ENCODE measurements around the gene WIZ. TPM values are rescaled to one million over a fixed set of nuclear protein-coding genes. Genes with fewer than 3 reads are reported as not detected.

WIZ gene
- total RNA-seq, 1 experiment from 2014 or later = 27.3 TPM

- Histone ChIP-seq H3K27ac (no peak overlapping the region), H3F3A (ENCODE audit: insufficient read depth, low read depth) (peaks cover 23% of the 10 kb centered on the region; the same call in 1 of the 2 replicates), H3K79me2 (ENCODE audit: low read depth) (peaks cover 14% of the 10 kb centered on the region), H3K9me3 (ENCODE audit: insufficient read depth, low read depth) (no peaks in the 10 kb centered on the region), H3K27me3 (ENCODE audit: insufficient read depth, low read depth) (no peaks in the 10 kb centered on the region), H3K36me3 (ENCODE audit: low read depth) (peaks cover 17% of the 10 kb centered on the region; the same call in 1 of the 2 replicates), H3K4me1 (replicated peaks; ENCODE audit: insufficient read depth) (peaks cover under 1% of the 10 kb centered on the region; the same call in 1 of the 2 replicates), H3K4me2 (no peak overlapping the region), H3K4me3 (no peak overlapping the region), H2AFZ (no peak overlapping the region), H3K9me2 (ENCODE audit: insufficient read depth) (no peaks in the 10 kb centered on the region), H4K20me1 (ENCODE audit: insufficient read depth) (peaks cover 10% of the 10 kb centered on the region)
- TF ChIP-seq EZH2 (IDR thresholded peaks at IDR 0.05; ENCODE audit: low read depth) = no peak
- TF ChIP-seq, protein P1, sequence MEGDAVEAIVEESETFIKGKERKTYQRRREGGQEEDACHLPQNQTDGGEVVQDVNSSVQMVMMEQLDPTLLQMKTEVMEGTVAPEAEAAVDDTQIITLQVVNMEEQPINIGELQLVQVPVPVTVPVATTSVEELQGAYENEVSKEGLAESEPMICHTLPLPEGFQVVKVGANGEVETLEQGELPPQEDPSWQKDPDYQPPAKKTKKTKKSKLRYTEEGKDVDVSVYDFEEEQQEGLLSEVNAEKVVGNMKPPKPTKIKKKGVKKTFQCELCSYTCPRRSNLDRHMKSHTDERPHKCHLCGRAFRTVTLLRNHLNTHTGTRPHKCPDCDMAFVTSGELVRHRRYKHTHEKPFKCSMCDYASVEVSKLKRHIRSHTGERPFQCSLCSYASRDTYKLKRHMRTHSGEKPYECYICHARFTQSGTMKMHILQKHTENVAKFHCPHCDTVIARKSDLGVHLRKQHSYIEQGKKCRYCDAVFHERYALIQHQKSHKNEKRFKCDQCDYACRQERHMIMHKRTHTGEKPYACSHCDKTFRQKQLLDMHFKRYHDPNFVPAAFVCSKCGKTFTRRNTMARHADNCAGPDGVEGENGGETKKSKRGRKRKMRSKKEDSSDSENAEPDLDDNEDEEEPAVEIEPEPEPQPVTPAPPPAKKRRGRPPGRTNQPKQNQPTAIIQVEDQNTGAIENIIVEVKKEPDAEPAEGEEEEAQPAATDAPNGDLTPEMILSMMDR (conservative IDR thresholded peaks at IDR 0.05) = no peak
- intact Hi-C loops (cut with micrococcal nuclease; ENCODE audit: unreplicated experiment) = no loop called here
- POLR2A ChIA-PET (ENCODE audit: unreplicated experiment) = interaction anchor here (0.6 kb wide), 1 partner anchor 28 kb away, joined by 3 read pairs; no protein-coding TSS in a partner anchor
- no peak for DNase-seq
- CTCF ChIA-PET = no interaction called here
- no TSS peak for BruUV-seq (replicated peaks)
These were observed 25.0 kb downstream of the WIZ start for GRCh38 chr19:15424692-15425272.

DNA sequence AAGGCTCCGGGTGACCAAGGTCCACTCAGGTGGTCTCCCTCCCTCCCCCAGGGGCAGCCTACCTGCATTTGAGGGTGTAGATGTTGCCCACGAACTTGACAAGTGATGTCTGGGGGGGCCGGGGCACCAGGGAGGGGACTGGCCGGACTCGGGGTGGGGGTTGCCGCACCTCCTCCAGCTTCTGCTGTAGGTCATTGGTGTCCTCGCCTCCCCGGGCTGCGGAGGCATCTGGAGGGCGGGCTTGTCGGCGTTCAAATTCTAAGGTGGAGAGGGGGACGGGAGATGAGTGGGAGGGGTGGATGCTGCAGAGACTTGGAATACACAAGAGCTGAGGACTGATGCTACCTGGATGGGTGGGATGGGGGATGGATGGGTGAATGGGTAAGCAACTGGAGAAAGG is 25.6 kb downstream of the WIZ start:
- Histone ChIP-seq H3K27me3 (ENCODE audit: insufficient read depth, low read depth) (no peaks in the 10 kb centered on the region), H3K9me3 (ENCODE audit: insufficient read depth, low read depth) (no peaks in the 10 kb centered on the region), H4K20me1 (ENCODE audit: insufficient read depth) (peaks cover 10% of the 10 kb centered on the region), H2AFZ (no peak overlapping the region), H3K36me3 (ENCODE audit: low read depth) (peaks cover 17% of the 10 kb centered on the region; the same call in 1 of the 2 replicates), H3K79me2 (ENCODE audit: low read depth) (peaks cover 9% of the 10 kb centered on the region), H3K4me3 (no peak overlapping the region), H3K4me2 (no peak overlapping the region), H3K27ac (no peak overlapping the region), H3K9me2 (ENCODE audit: insufficient read depth) (no peaks in the 10 kb centered on the region), H3F3A (ENCODE audit: insufficient read depth, low read depth) (peaks cover 27% of the 10 kb centered on the region; the same call in 1 of the 2 replicates), H3K4me1 (replicated peaks; ENCODE audit: insufficient read depth) (peaks cover 6% of the 10 kb centered on the region; the same call in 1 of the 2 replicates)
- no TSS peak for BruUV-seq (replicated peaks)
- no peak for TF ChIP-seq EZH2 (IDR thresholded peaks at IDR 0.05; ENCODE audit: low read depth)
- TF ChIP-seq, protein P1 (conservative IDR thresholded peaks at IDR 0.05) = no peak
- ChIA-PET POLR2A (ENCODE audit: unreplicated experiment) (interaction anchor here (0.6 kb wide), 1 partner anchor 28 kb away, joined by 3 read pairs; no protein-coding TSS in a partner anchor), CTCF (no interaction called here)
- no peak for DNase-seq
- intact Hi-C loops (cut with micrococcal nuclease; ENCODE audit: unreplicated experiment) = no loop called here

DNA sequence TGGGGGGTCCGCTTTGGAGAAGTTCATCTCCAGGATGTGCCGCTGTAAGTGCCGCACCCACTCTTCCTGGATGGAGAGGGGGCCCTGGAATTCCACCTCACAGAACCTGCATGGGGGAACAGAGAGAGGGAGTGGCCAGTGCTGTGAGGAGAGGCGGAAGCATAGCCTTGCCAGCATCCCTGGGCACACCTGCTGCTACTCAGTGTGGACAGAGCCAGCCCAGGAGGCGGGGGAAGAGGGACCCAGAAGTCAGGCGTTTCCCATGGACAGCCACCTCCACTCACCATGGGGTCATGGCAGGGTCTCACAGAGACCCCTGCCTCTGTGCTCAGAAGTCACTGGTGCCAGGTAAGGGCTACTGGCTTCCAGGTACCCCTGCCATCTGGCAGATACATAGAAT is 26.6 kb downstream of the WIZ start:
- intact Hi-C loops (cut with micrococcal nuclease; ENCODE audit: unreplicated experiment) = no loop called here
- Histone ChIP-seq H3K9me3 (ENCODE audit: insufficient read depth, low read depth) (no peaks in the 10 kb centered on the region), H3K4me1 (replicated peaks; ENCODE audit: insufficient read depth) (peaks cover 6% of the 10 kb centered on the region; the same call in 1 of the 2 replicates), H3K4me3 (no peak overlapping the region), H3K27ac (no peak overlapping the region), H3K36me3 (ENCODE audit: low read depth) (peaks cover 17% of the 10 kb centered on the region; the same call in 1 of the 2 replicates), H4K20me1 (ENCODE audit: insufficient read depth) (no peaks in the 10 kb centered on the region; the same call in 1 of the 2 replicates), H3K79me2 (ENCODE audit: low read depth) (peaks cover 6% of the 10 kb centered on the region), H2AFZ (no peak overlapping the region), H3K27me3 (ENCODE audit: insufficient read depth, low read depth) (no peaks in the 10 kb centered on the region), H3F3A (ENCODE audit: insufficient read depth, low read depth) (peaks cover 27% of the 10 kb centered on the region; the same call in 1 of the 2 replicates), H3K9me2 (ENCODE audit: insufficient read depth) (no peaks in the 10 kb centered on the region), H3K4me2 (no peak overlapping the region)
- BruUV-seq (replicated peaks) = no TSS peak
- TF ChIP-seq, protein P1 (conservative IDR thresholded peaks at IDR 0.05) = no peak
- TF ChIP-seq EZH2 (IDR thresholded peaks at IDR 0.05; ENCODE audit: low read depth) = no peak
- DNase-seq = no peak
- ChIA-PET CTCF (no interaction called here), POLR2A (ENCODE audit: unreplicated experiment) (no interaction called here)

Measured in PC-9 (cell line).